Measurements from ENCODE around the gene FTO. TPM values are rescaled to one million over a fixed set of nuclear protein-coding genes. Genes with fewer than 3 reads are reported as not detected.

FTO gene
- total and polyA plus RNA-seq, 2 of the 8 experiments (the other 6 are each of a cell fraction or from before 2014, with no cell fraction given), result 34.5 to 59.8 TPM

DNA sequence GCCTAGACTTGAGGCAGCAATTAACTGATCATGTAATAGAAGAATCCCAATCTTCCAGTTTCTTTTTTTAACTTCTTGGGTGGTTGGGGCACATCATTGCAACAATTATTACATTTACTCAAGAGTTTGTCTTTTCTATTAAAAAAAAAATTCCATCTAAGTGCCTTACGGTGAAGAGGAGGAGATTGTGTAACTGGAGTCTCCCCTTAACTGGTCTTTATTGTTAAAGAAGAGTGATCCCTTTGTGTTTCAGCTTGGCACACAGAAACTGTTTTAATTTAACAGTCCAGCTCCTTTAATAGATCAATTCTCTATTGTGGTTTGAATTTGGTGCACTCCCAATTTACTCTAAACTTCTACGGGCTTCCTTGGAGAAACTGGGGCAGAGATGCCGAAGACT, 75.2 kb downstream of the FTO start:
- H3K4me2 ChIP-seq (ENCODE audit: insufficient read depth in 1 of 2, low read depth in 2 of 2, low read length in 2 of 2), result no peak overlapping the region
- H3K18ac ChIP-seq (ENCODE audit: extremely low read depth, low read length), result no peak overlapping the region
- H3K79me1 ChIP-seq (ENCODE audit: low read depth, low read length), result no peaks in the 10 kb centered on the region
- peaks cover 0 to 26% of the 10 kb centered on the region in 2 experiments; a peak in 2 of 4 replicates for H3K79me2 ChIP-seq (ENCODE audit: control insufficient read depth in 1 of 2, insufficient read depth in 2 of 2, low read length in 2 of 2)
- no peaks in the 10 kb centered on the region for H3K27me3 ChIP-seq (replicated peaks in 1 of 4; ENCODE audit: control insufficient read depth in 3 of 4, extremely low read depth in 1 of 4, insufficient read depth in 3 of 4, low read length in 3 of 4)
- H3K9ac ChIP-seq (replicated peaks in 1 of 4; ENCODE audit: extremely low read depth in 1 of 4, low read depth in 3 of 4, low read length in 3 of 4), result no peak overlapping the region
- no peak overlapping the region for H4K91ac ChIP-seq (replicated peaks; ENCODE audit: insufficient read length, low read length)
- no peak for TF ChIP-seq SUZ12 (IDR thresholded peaks at IDR 0.05; ENCODE audit: low read length)
- TF ChIP-seq RAD21 (IDR thresholded peaks at IDR 0.05 in 1 of 2, conservative IDR thresholded peaks at IDR 0.05 in 1 of 2; ENCODE audit: low read depth in 2 of 2, low read length in 2 of 2), result no peak
- no peak for TF ChIP-seq RXRA (IDR thresholded peaks at IDR 0.05; ENCODE audit: insufficient read depth, low read depth, low read length)
- no peak for TF ChIP-seq CHD2 (IDR thresholded peaks at IDR 0.05; ENCODE audit: low read length)
- no peak for TF ChIP-seq EGR1 (IDR thresholded peaks at IDR 0.05; ENCODE audit: borderline replicate concordance, low read depth, low read length)
- TF ChIP-seq SIN3A (conservative IDR thresholded peaks at IDR 0.05 in 1 of 2, IDR thresholded peaks at IDR 0.05 in 1 of 2; ENCODE audit: low read depth in 1 of 2, low read length in 2 of 2), result no peak
- TF ChIP-seq SIX5 (IDR thresholded peaks at IDR 0.05; ENCODE audit: low read depth, low read length), result no peak
- TF ChIP-seq MAFK (IDR thresholded peaks at IDR 0.05; ENCODE audit: low read depth, low read length), result no peak
- TF ChIP-seq FOSL1 (IDR thresholded peaks at IDR 0.05; ENCODE audit: insufficient read depth, low read depth, low read length), result no peak
- H2AFZ ChIP-seq (ENCODE audit: low read length), result no peak overlapping the region
- H3K4me3 ChIP-seq (ENCODE audit: extremely low read depth in 1 of 4, insufficient read depth in 2 of 4, low read depth in 3 of 4, low read length in 4 of 4), result no peak overlapping the region
- H3K56ac ChIP-seq (replicated peaks; ENCODE audit: insufficient read length, low read depth, low read length), result no peak overlapping the region
- WGBS, 2 experiments (ENCODE audit: extremely low coverage in 1 of 2, insufficient coverage in 1 of 2, insufficient read length in 1 of 2, insufficient replicate concordance in 2 of 2, low coverage in 1 of 2, low lambda C conversion rate in 2 of 2, missing lambda C conversion rate in 1 of 2), result 96% methylated on average over 3 of the region's 3 CpGs; no CpG with 5 or more reads in 1 of the 2 experiments
- H2BK120ac ChIP-seq (replicated peaks; ENCODE audit: low read depth, low read length), result no peak overlapping the region
- H3K36me3 ChIP-seq (ENCODE audit: control insufficient read depth in 2 of 4, insufficient read depth in 4 of 4, low read length in 3 of 4), result no peaks in the 10 kb centered on the region
- H2BK12ac ChIP-seq (ENCODE audit: low read depth, low read length), result no peak overlapping the region
- no peak overlapping the region for H2BK5ac ChIP-seq (ENCODE audit: low read depth, low read length)
- H2BK15ac ChIP-seq (ENCODE audit: low read length), result no peak overlapping the region
- H3K23me2 ChIP-seq (ENCODE audit: low read depth, low read length), result no peaks in the 10 kb centered on the region
- no peaks in the 10 kb centered on the region for H3K9me3 ChIP-seq (ENCODE audit: insufficient read depth in 2 of 2, low read depth in 1 of 2, low read length in 1 of 2)
- H2BK20ac ChIP-seq (ENCODE audit: low read length), result no peak overlapping the region
- H4K8ac ChIP-seq (ENCODE audit: extremely low read depth, insufficient read depth, low read length), result no peak overlapping the region
- no peak overlapping the region for H3K14ac ChIP-seq (ENCODE audit: insufficient read length)
- DNase-seq (ENCODE audit: low read depth in 1 of 2, low spot score in 2 of 2) (no peak), FAIRE-seq (no peak)
- 0 out of 7 replicates have a peak, but pooled peaks cover 0 to 2% (median 0%) of the 10 kb centered on the region in 4 experiments for H3K4me1 ChIP-seq (replicated peaks in 1 of 4; ENCODE audit: control insufficient read depth in 3 of 4, insufficient read depth in 4 of 4, low read length in 3 of 4)
- no peak overlapping the region for H3K4ac ChIP-seq (replicated peaks; ENCODE audit: insufficient read length, low read depth, low read length)
- H2AK5ac ChIP-seq (ENCODE audit: low read depth, low read length), result no peak overlapping the region
- ChIA-PET POLR2A (ENCODE audit: partially characterized antibody) (no interaction called here), CTCF (ENCODE audit: partially characterized antibody) (interaction anchor here (0.6 to 1.5 kb wide), 2 partner anchors 28 to 166 kb away, joined by 3 read pairs; no protein-coding TSS in a partner anchor)
- no peak overlapping the region for H4K5ac ChIP-seq (ENCODE audit: insufficient read length, low read depth, low read length)
- no peaks in the 10 kb centered on the region for H4K20me1 ChIP-seq (replicated peaks in 1 of 2; ENCODE audit: control insufficient read depth in 1 of 2, insufficient read depth in 2 of 2, low read length in 2 of 2)
- no peak overlapping the region for H3K27ac ChIP-seq (ENCODE audit: low read depth, low read length)
- no peak overlapping the region for H3K23ac ChIP-seq (ENCODE audit: insufficient read length)

Data from H1 (cell line).